K562 (cell line): Measurements from ENCODE around the gene FGD1. TPM values are rescaled to one million over a fixed set of nuclear protein-coding genes. Genes with fewer than 3 reads are reported as not detected.

ENCODE experiments used
- CBFA2T2 ChIP-seq: fragments of 450-650 bp; conservative IDR thresholded peaks from 2 replicates; pipeline ENCODE4 v1.6.1; 2017; ENCODE audit warnings: mild to moderate bottlenecking
- CREB3 ChIP-seq: fragments of 450-650 bp; conservative IDR thresholded peaks from 2 replicates; pipeline ENCODE4 v1.6.1; 2016; ENCODE audit warnings: missing genetic modification characterization, low read depth, mild to moderate bottlenecking, missing compliant biosample characterization, moderate library complexity
- EP400 ChIP-seq: fragments of 450-650 bp; IDR thresholded peaks from 2 replicates; pipeline ENCODE4 v1.6.1; 2017; ENCODE audit warnings: antibody characterized with exemption, mild to moderate bottlenecking, moderate library complexity
- LEF1 ChIP-seq: fragments of 450-650 bp; IDR thresholded peaks from 2 replicates; pipeline ENCODE4 v1.6.1; 2016; ENCODE audit warnings: mild to moderate bottlenecking
- MED1 ChIP-seq: sonication (generic); formaldehyde crosslinking; IDR thresholded peaks from 2 replicates; pipeline ENCODE4 v1.8.1; 2023; ENCODE audit warnings: missing genetic modification reagents, borderline replicate concordance
- MGA ChIP-seq: fragments of 450-650 bp; IDR thresholded peaks from 2 replicates; pipeline ENCODE4 v1.6.1; 2016; ENCODE audit warnings: mild to moderate bottlenecking, moderate library complexity
- NFE2 ChIP-seq: IDR thresholded peaks from 2 replicates; pipeline ENCODE4 v1.6.1; 2014; ENCODE audit warnings: antibody characterized with exemption, low read depth
- PREB ChIP-seq: sonication (generic); formaldehyde crosslinking; IDR thresholded peaks from 2 replicates; pipeline ENCODE4 v1.8.1; 2023; ENCODE audit warnings: mild to moderate bottlenecking, missing genetic modification reagents
- SMC3 ChIP-seq: conservative IDR thresholded peaks from 2 replicates; pipeline ENCODE4 v1.6.1; 2011; ENCODE audit warnings: low read depth, low read length, improper control_type of control experiment; ENCODE audit not compliant: insufficient read depth
- SRF ChIP-seq, 2 experiments: fragments of 250-450, 450-650 bp in 1 of 2; sonication (Bioruptor Pico) in 1 of 2; sonication (generic) in 1 of 2; formaldehyde crosslinking; IDR thresholded peaks; 2 replicates each; pipeline versions ENCODE4 v1.5.0 to v1.5.1; 2020 to 2022; ENCODE audit warnings: mild to moderate bottlenecking in 1 of 2, missing genetic modification reagents in 1 of 2
- ZNF212 ChIP-seq: fragments of 450-650 bp; formaldehyde crosslinking; IDR thresholded peaks from 2 replicates; pipeline ENCODE4 v1.4.0; 2020; ENCODE audit warnings: mild to moderate bottlenecking
- ZNF239 ChIP-seq: fragments of 250-450 bp; sonication (Bioruptor Pico); IDR thresholded peaks from 2 replicates; pipeline ENCODE4 v1.4.0; 2020; ENCODE audit warnings: mild to moderate bottlenecking
- ZNF263 ChIP-seq: sonication (generic); formaldehyde crosslinking; IDR thresholded peaks from 2 replicates; pipeline ENCODE4 v1.8.0; 2022; ENCODE audit warnings: mild to moderate bottlenecking, missing genetic modification reagents, borderline replicate concordance
- ZNF79 ChIP-seq: fragments of 250-450 bp; sonication (Bioruptor Pico); IDR thresholded peaks from 2 replicates; pipeline ENCODE4 v1.4.0; 2020; ENCODE audit warnings: low read depth, mild to moderate bottlenecking, moderate library complexity
- polyA plus RNA-seq, 8 experiments: library from polyadenylated mRNA; depleted of rRNA in 4 of 8; stranded (reverse) in 5 of 8; unstranded in 3 of 8; fragments of >200 nt; fragmentation: Nextera tagmentation in 2 of 8; fragmentation: Illumina TruSeq in 1 of 8; extraction: Ambion mirVana in 2 of 8; extraction: Trizol in 1 of 8; gene quantifications; 2 replicates each; pipeline versions ENCODE4 v1.2.1 to v1.2.3, GENCODE V29; 2011 to 2014; ENCODE audit warnings: inconsistent platforms in 1 of 8, missing spikeins in 1 of 8
- total RNA-seq, 7 experiments: library from RNA; depleted of rRNA in 6 of 7; stranded (reverse); fragments of >200 nt in 6 of 7; fragmentation: Illumina TruSeq in 2 of 7; extraction: Trizol in 2 of 7; gene quantifications; 2 replicates each; pipeline versions ENCODE4 v1.2.1 to v1.2.3, GENCODE V29; 2011 to 2021; ENCODE audit warnings: low replicate concordance in 1 of 7

FGD1 gene
- total and polyA plus RNA-seq, 9 of the 15 experiments (the other 6 are each of a cell fraction or from before 2014, with no cell fraction given) = 0.01 to 0.09 (median 0.04) TPM; not detected in 2

GRCh38 chrX:54529552-54530356 is 33.7 kb upstream of the FGD1 start, which contains the start of gene GNL3L (continued):
- TF ChIP-seq MGA = peak; percentile 96
- no peak for TF ChIP-seq PREB
- no peak for TF ChIP-seq ZNF212
- no peak for TF ChIP-seq ZNF239 (CRISPR knock-in tag)
- TF ChIP-seq SRF (CRISPR knock-in tag; IDR thresholded peaks at IDR 0.05) = no peak
- peak; percentile 99 for TF ChIP-seq ZNF263 (CRISPR knock-in tag)
- TF ChIP-seq CBFA2T2 = peak; percentile 59
- TF ChIP-seq SMC3 = no peak
- peak; percentile 42; the same call in 1 of the 2 replicates for TF ChIP-seq ZNF79 (CRISPR knock-in tag)
- TF ChIP-seq NFE2 = no peak
- TF ChIP-seq EP400 = peak; percentile 89
- TF ChIP-seq CREB3 (tag) = peak; percentile 89
- TF ChIP-seq LEF1 = no peak
- no peak for TF ChIP-seq MED1
